ENCODE results near the gene ZNF777. TPM values are rescaled to one million over a fixed set of nuclear protein-coding genes. Genes with fewer than 3 reads are reported as not detected.
"Not testable (repeated sequence)": the region's sequence is repeated elsewhere in the genome, so short reads cannot be mapped to it uniquely, and the experiment has no call there.

Gene ZNF777
- total and polyA plus RNA-seq, 11 donors: 6.5 to 10.7 (median 7.5) TPM

GRCh38 chr7:149404396-149404795 lies 56.5 kb downstream of the ZNF777 start:
- WGBS, 4 donors: 87 to 94% (median 93%) methylated on average over 5 to 12 of the region's 12 CpGs
- no peak for DNase-seq
- Histone ChIP-seq H3K27me3 (peaks cover 0 to 13% (median 0%) of the 10 kb centered on the region in 9 donors), H3K4me3 (no peak overlapping the region), H3K9me3 (no peaks in the 10 kb centered on the region), H3K36me3 (no peaks in the 10 kb centered on the region), H3K27ac (no peak overlapping the region), H3K4me1 (no peaks in the 10 kb centered on the region)
- no peak for ATAC-seq
- intact Hi-C loops (cut with DNase I): no loop called here
- no peak for TF ChIP-seq POLR2A (IDR thresholded peaks at IDR 0.05)
- TF ChIP-seq, protein P1, sequence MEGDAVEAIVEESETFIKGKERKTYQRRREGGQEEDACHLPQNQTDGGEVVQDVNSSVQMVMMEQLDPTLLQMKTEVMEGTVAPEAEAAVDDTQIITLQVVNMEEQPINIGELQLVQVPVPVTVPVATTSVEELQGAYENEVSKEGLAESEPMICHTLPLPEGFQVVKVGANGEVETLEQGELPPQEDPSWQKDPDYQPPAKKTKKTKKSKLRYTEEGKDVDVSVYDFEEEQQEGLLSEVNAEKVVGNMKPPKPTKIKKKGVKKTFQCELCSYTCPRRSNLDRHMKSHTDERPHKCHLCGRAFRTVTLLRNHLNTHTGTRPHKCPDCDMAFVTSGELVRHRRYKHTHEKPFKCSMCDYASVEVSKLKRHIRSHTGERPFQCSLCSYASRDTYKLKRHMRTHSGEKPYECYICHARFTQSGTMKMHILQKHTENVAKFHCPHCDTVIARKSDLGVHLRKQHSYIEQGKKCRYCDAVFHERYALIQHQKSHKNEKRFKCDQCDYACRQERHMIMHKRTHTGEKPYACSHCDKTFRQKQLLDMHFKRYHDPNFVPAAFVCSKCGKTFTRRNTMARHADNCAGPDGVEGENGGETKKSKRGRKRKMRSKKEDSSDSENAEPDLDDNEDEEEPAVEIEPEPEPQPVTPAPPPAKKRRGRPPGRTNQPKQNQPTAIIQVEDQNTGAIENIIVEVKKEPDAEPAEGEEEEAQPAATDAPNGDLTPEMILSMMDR (IDR thresholded peaks at IDR 0.05): no peak

- intact Hi-C loops (cut with DNase I): no loop called here
- DNase-seq: no peak
- no peaks in the 10 kb centered on the region for H3K36me3 ChIP-seq
- TF ChIP-seq POLR2A (IDR thresholded peaks at IDR 0.05): no peak
- TF ChIP-seq, protein P1 (IDR thresholded peaks at IDR 0.05): no peak
- peaks cover 0 to 9% (median 4%) of the 10 kb centered on the region in 9 donors for H3K27me3 ChIP-seq
- 72 to 81% (median 74%) methylated on average over 22 of the region's 22 CpGs for WGBS, 4 donors
- peaks cover 0 to 14% (median 7%) of the 10 kb centered on the region in 12 donors for H3K9me3 ChIP-seq
- no peaks in the 10 kb centered on the region for H3K4me1 ChIP-seq
- no peak for ATAC-seq
- H3K4me3 ChIP-seq: no peak overlapping the region
- H3K27ac ChIP-seq: peak overlapping the region in 2 of 12 donors; percentile 34 to 68
These were observed 62.6 kb downstream of the ZNF777 start for GRCh38 chr7:149398195-149398820.

- TF ChIP-seq, protein P1 (IDR thresholded peaks at IDR 0.05): no peak
- TF ChIP-seq POLR2A (IDR thresholded peaks at IDR 0.05): no peak
- peaks cover 0 to 14% (median 7%) of the 10 kb centered on the region in 12 donors for H3K9me3 ChIP-seq
- H3K27me3 ChIP-seq: peaks cover 0 to 9% (median 1%) of the 10 kb centered on the region in 9 donors
- DNase-seq (no peak), ATAC-seq (peak in 1 of 4 donors; percentile 33)
- 49 to 63% (median 58%) methylated on average over 14 of the region's 14 CpGs for WGBS, 4 donors
- H3K27ac ChIP-seq: peak overlapping the region in 2 of 12 donors; percentile 34 to 68
- no peaks in the 10 kb centered on the region for H3K4me1 ChIP-seq
- intact Hi-C loops (cut with DNase I): no loop called here
- H3K4me3 ChIP-seq: no peak overlapping the region
- no peaks in the 10 kb centered on the region for H3K36me3 ChIP-seq
These were observed 63.3 kb downstream of the ZNF777 start for GRCh38 chr7:149397470-149398043.

DNA sequence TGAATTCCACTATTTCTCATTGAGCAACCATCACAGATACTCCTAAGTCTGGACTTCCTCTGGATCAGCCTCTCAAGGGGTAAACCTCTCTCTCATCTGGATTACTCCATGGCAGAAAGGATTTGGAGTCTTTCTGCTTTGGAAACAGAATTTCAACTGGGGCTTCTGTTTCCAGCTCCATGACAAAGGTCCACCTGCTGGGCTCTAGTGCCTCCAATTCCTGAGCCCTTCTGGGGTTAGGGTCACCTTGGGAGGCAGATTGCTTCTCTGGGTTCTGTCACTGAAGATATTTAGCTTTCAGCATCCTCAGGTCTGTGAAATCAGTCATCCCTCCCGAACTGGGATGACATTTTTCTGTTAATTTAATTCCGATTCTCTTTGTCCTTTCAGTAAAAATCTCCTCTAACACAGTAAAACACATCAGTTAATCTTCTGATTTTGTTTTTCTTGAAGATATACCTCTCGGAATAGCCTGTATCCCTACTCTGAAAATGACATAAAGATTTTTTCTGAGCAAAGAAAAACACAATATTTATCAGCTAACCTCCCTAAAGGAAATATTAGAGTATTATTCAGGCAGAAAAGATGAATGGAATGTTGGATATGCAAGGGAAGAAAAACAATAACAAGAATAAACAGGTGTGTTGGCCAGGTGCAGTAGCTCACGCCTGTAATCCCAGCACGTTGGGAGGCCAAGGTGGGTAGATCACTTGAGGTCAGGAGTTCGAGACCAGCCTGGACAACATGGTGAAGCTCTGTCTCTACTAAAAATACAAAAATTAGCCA lies 72.1 kb downstream of the ZNF777 start:
- DNase-seq; H3K27ac ChIP-seq; H3K27me3 ChIP-seq; intact Hi-C loops (cut with DNase I); H3K4me3 ChIP-seq; H3K9me3 ChIP-seq; H3K36me3 ChIP-seq; ATAC-seq; H3K4me1 ChIP-seq: not testable (repeated sequence)
- WGBS, 4 donors: 66 to 72% (median 67%) methylated on average over 6 of the region's 6 CpGs

DNA sequence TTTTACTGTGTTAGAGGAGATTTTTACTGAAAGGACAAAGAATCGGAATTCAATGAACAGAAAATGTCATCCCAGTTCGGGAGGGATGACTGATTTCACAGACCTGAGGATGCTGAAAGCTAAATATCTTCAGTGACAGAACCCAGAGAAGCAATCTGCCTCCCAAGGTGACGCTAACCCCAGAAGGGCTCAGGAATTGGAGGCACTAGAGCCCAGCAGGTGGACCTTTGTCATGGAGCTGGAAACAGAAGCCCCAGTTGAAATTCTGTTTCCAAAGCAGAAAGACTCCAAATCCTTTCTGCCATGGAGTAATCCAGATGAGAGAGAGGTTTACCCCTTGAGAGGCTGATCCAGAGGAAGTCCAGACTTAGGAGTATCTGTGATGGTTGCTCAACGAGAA lies 74.3 kb downstream of the ZNF777 start:
- 71 to 78% (median 76%) methylated on average over 4 of the region's 4 CpGs for WGBS, 4 donors
- intact Hi-C loops (cut with DNase I): not testable (repeated sequence)

More for the DNA sequence above, 74.3 kb downstream of the ZNF777 start:
- H3K27ac ChIP-seq, H3K9me3 ChIP-seq, ATAC-seq, H3K27me3 ChIP-seq, H3K36me3 ChIP-seq, H3K4me3 ChIP-seq, H3K4me1 ChIP-seq, DNase-seq: not testable (repeated sequence)

All from heart left ventricle (tissue), 16 donors.